K562 (cell line): ENCODE data around the gene ACSL6. TPM values are rescaled to one million over a fixed set of nuclear protein-coding genes. Genes with fewer than 3 reads are reported as not detected.
A peak's percentile ranks its signal among the peaks of the same experiment; 100 is the strongest.

Experiments used
- ARNT ChIP-seq, 2 experiments: fragments of 450-650 bp; IDR thresholded peaks; 2 replicates each; pipeline ENCODE4 v1.6.1; 2016; ENCODE audit warnings: mild to moderate bottlenecking in 1 of 2
- C11orf30 ChIP-seq: fragments of 450-650 bp; IDR thresholded peaks from 2 replicates; pipeline ENCODE4 v1.6.1; 2016; ENCODE audit warnings: low read depth, mild to moderate bottlenecking
- E2F6 ChIP-seq, 2 experiments: IDR thresholded peaks; 2 replicates each; pipeline ENCODE4 v1.6.1; 2011; ENCODE audit warnings: borderline replicate concordance in 1 of 2, control low read depth in 1 of 2, low read depth in 1 of 2, low read length in 1 of 2, mild to moderate bottlenecking in 1 of 2, mixed read lengths in 1 of 2, moderate library complexity in 1 of 2; ENCODE audit not compliant: insufficient read depth in 1 of 2, insufficient read length in 1 of 2, poor library complexity in 1 of 2, severe bottlenecking in 1 of 2; ENCODE audit errors: extremely low read depth in 1 of 2
- FIP1L1 ChIP-seq: fragments of 200-400 bp; formaldehyde crosslinking; IDR thresholded peaks from 2 replicates; pipeline ENCODE4 v1.6.1; 2018; ENCODE audit warnings: mild to moderate bottlenecking, low read depth, low read length; ENCODE audit not compliant: poor library complexity, severe bottlenecking
- HBP1 ChIP-seq: fragments of 450-650 bp; formaldehyde crosslinking; IDR thresholded peaks from 2 replicates; pipeline ENCODE4 v1.4.0; 2022; ENCODE audit warnings: missing genetic modification characterization
- HDAC2 ChIP-seq: fragments of 450-650 bp; IDR thresholded peaks from 2 replicates; pipeline ENCODE4 v1.6.1; 2016; ENCODE audit warnings: mild to moderate bottlenecking
- HNRNPL ChIP-seq: fragments of 200-400 bp; formaldehyde crosslinking; IDR thresholded peaks from 2 replicates; pipeline ENCODE4 v1.6.1; 2017; ENCODE audit warnings: low read depth, mild to moderate bottlenecking, low read length
- L3MBTL2 ChIP-seq: fragments of 450-650 bp; IDR thresholded peaks from 2 replicates; pipeline ENCODE4 v1.6.1; 2016; ENCODE audit warnings: mild to moderate bottlenecking, moderate library complexity
- NCOA1 ChIP-seq: fragments of 450-650 bp; IDR thresholded peaks from 2 replicates; pipeline ENCODE4 v1.6.1; 2016; ENCODE audit warnings: low read depth
- NRF1 ChIP-seq, 2 experiments: fragments of 450-650 bp; IDR thresholded peaks in 1 of 2; conservative IDR thresholded peaks in 1 of 2; 2 replicates each; pipeline ENCODE4 v1.6.1; 2014; ENCODE audit warnings: mild to moderate bottlenecking in 2 of 2
- RBM17 ChIP-seq: fragments of 200-400 bp; formaldehyde crosslinking; IDR thresholded peaks from 2 replicates; pipeline ENCODE4 v1.6.1; 2017; ENCODE audit warnings: low read depth, mild to moderate bottlenecking, low read length, borderline replicate concordance
- TBL1XR1 ChIP-seq, 2 experiments: IDR thresholded peaks; 2 replicates each; pipeline ENCODE4 v1.6.1; 2012; ENCODE audit warnings: improper control_type of control experiment in 2 of 2, low read length in 2 of 2, mild to moderate bottlenecking in 1 of 2
- TSHZ1 ChIP-seq: fragments of 250-450 bp; sonication (Bioruptor Pico); IDR thresholded peaks from 2 replicates; pipeline ENCODE4 v1.4.0; 2020; ENCODE audit warnings: mild to moderate bottlenecking, moderate library complexity
- XRCC4 ChIP-seq: IDR thresholded peaks from one replicate; pipeline ENCODE4 v1.6.1; 2011; ENCODE audit not compliant: insufficient read depth, insufficient read length; ENCODE audit errors: extremely low read depth
- XRCC5 ChIP-seq: fragments of 200-400 bp; formaldehyde crosslinking; IDR thresholded peaks from 2 replicates; pipeline ENCODE4 v1.6.1; 2017; ENCODE audit warnings: low read depth, mild to moderate bottlenecking, low read length
- YY1 ChIP-seq, 3 experiments: IDR thresholded peaks; 2 replicates each; pipeline ENCODE4 v1.6.1; 2011; ENCODE audit warnings: low read length in 2 of 3, mild to moderate bottlenecking in 2 of 3, moderate library complexity in 2 of 3, borderline replicate concordance in 1 of 3, control low read depth in 1 of 3, low read depth in 1 of 3; ENCODE audit not compliant: insufficient read depth in 3 of 3, insufficient replicate concordance in 2 of 3, control insufficient read depth in 1 of 3, insufficient read length in 1 of 3; ENCODE audit errors: extremely low read depth in 1 of 3
- ZNF134 ChIP-seq: fragments of 250-450 bp; sonication (Bioruptor Pico); conservative IDR thresholded peaks from 2 replicates; pipeline ENCODE4 v1.4.0; 2020
- ZNF274 ChIP-seq: IDR thresholded peaks from 2 replicates; pipeline ENCODE4 v1.6.1; 2011; ENCODE audit warnings: low read depth, mild to moderate bottlenecking, low read length, moderate library complexity, borderline replicate concordance
- ZNF384 ChIP-seq: IDR thresholded peaks from 2 replicates; pipeline ENCODE4 v1.6.1; 2012; ENCODE audit warnings: low read depth, low read length, improper control_type of control experiment
- polyA plus RNA-seq, 8 experiments: library from polyadenylated mRNA; depleted of rRNA in 4 of 8; stranded (reverse) in 5 of 8; unstranded in 3 of 8; fragments of >200 nt; fragmentation: Nextera tagmentation in 2 of 8; fragmentation: Illumina TruSeq in 1 of 8; extraction: Ambion mirVana in 2 of 8; extraction: Trizol in 1 of 8; gene quantifications; 2 replicates each; pipeline versions ENCODE4 v1.2.1 to v1.2.3, GENCODE V29; 2011 to 2014; ENCODE audit warnings: inconsistent platforms in 1 of 8, missing spikeins in 1 of 8
- total RNA-seq, 7 experiments: library from RNA; depleted of rRNA in 6 of 7; stranded (reverse); fragments of >200 nt in 6 of 7; fragmentation: Illumina TruSeq in 2 of 7; extraction: Trizol in 2 of 7; gene quantifications; 2 replicates each; pipeline versions ENCODE4 v1.2.1 to v1.2.3, GENCODE V29; 2011 to 2021; ENCODE audit warnings: low replicate concordance in 1 of 7
- TF ChIP-seq, protein P1 (sequence below): fragments of 450-650 bp; IDR thresholded peaks from 2 replicates; pipeline ENCODE4 v1.6.1; 2016; ENCODE audit warnings: low read depth, mild to moderate bottlenecking, moderate library complexity

ACSL6 gene
- total and polyA plus RNA-seq, 9 of the 15 experiments (the other 6 are each of a cell fraction or from before 2014, with no cell fraction given) = 0.50 to 1.5 (median 0.69) TPM

DNA sequence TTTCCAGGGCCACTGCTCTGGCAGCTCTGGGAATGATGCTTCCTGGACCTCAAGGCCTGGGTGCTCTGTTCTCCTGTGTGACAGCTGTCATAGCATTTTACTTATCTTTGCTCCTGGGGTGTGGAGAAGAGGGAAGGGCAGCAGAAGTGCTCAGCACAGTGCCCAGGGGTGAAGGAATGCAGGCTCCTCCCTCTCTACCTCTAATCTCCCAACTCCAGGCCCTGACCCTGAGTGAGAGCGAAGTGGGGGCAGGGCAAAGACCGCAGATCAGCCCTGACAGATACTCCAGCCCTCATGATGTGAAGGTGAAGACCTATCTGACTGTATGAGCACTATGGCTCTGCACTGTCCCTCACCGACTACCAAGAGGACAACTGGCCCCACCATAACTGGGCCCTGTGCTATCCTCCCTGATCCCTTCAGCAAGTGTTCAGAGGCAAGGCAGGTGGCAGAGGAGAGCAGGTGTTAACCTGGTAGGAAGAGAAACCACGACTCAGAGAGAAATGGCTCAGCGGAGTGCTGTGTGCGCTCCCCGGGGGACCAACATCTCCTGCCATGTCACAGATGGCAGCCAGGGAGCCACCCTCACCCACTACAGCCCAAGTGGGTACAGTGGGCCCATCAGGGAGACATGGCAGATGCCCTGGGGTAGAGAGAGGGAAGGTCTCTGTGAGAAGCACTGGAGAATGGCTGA is 16.8 kb downstream of the ACSL6 start (continued):
- TF ChIP-seq TSHZ1 (CRISPR knock-in tag) = no peak
- TF ChIP-seq FIP1L1 = no peak
- peak in 1 of 2 experiments; percentile 9 for TF ChIP-seq E2F6 (IDR thresholded peaks at IDR 0.05; ENCODE audit: borderline replicate concordance in 1 of 2, extremely low read depth in 1 of 2, insufficient read depth in 1 of 2, insufficient read length in 1 of 2, low read depth in 1 of 2, low read length in 1 of 2, poor library complexity in 1 of 2, severe bottlenecking in 1 of 2)
- peak; percentile 78 for TF ChIP-seq HDAC2
- TF ChIP-seq L3MBTL2 = peak; percentile 53
- peak; percentile 73 for TF ChIP-seq ZNF274
- TF ChIP-seq, protein P1, sequence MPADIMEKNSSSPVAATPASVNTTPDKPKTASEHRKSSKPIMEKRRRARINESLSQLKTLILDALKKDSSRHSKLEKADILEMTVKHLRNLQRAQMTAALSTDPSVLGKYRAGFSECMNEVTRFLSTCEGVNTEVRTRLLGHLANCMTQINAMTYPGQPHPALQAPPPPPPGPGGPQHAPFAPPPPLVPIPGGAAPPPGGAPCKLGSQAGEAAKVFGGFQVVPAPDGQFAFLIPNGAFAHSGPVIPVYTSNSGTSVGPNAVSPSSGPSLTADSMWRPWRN = peak; percentile 54
- TF ChIP-seq ZNF384 = no peak
- peak; percentile 23 to 94; a peak in 3 of 4 replicates for TF ChIP-seq ARNT (IDR thresholded peaks at IDR 0.05)
- peak; percentile 84 for TF ChIP-seq NCOA1
- no peak for TF ChIP-seq C11orf30
- TF ChIP-seq HBP1 (CRISPR knock-in tag) = no peak
- peak; percentile 90 to 92; a peak in 3 of 4 replicates for TF ChIP-seq TBL1XR1 (IDR thresholded peaks at IDR 0.05; ENCODE audit: low read length in 2 of 2)
- peak; percentile 90 for TF ChIP-seq HNRNPL
- TF ChIP-seq YY1 (IDR thresholded peaks at IDR 0.05; ENCODE audit: borderline replicate concordance in 1 of 3, control insufficient read depth in 1 of 3, extremely low read depth in 1 of 3, insufficient read depth in 3 of 3, insufficient read length in 1 of 3, insufficient replicate concordance in 2 of 3, low read depth in 1 of 3, low read length in 2 of 3) = peak in 1 of 3 experiments; percentile 40
- TF ChIP-seq NRF1 (conservative IDR thresholded peaks at IDR 0.05 in 1 of 2, IDR thresholded peaks at IDR 0.05 in 1 of 2) = peak; percentile 64 to 72
- no peak for TF ChIP-seq XRCC4
- 0 out of 2 replicates have a peak, but pooled peaks have one; percentile 23 for TF ChIP-seq ZNF134 (CRISPR knock-in tag)
- TF ChIP-seq RBM17 = no peak
- TF ChIP-seq XRCC5 = peak; percentile 69; the same call in 1 of the 2 replicates
